HG03565 (cell line): ENCODE measurements around the gene FOXI2.
A peak's percentile ranks its signal among the peaks of the same experiment; 100 is the strongest.

Source experiments
- ATAC-seq: cut with Tn5 transposase; IDR thresholded peaks from one replicate; pipeline ENCODE4 v1.9.1; 2021; ENCODE audit warnings: mild to moderate bottlenecking, moderate library complexity; ENCODE audit not compliant: unreplicated experiment

FOXI2 gene

DNA sequence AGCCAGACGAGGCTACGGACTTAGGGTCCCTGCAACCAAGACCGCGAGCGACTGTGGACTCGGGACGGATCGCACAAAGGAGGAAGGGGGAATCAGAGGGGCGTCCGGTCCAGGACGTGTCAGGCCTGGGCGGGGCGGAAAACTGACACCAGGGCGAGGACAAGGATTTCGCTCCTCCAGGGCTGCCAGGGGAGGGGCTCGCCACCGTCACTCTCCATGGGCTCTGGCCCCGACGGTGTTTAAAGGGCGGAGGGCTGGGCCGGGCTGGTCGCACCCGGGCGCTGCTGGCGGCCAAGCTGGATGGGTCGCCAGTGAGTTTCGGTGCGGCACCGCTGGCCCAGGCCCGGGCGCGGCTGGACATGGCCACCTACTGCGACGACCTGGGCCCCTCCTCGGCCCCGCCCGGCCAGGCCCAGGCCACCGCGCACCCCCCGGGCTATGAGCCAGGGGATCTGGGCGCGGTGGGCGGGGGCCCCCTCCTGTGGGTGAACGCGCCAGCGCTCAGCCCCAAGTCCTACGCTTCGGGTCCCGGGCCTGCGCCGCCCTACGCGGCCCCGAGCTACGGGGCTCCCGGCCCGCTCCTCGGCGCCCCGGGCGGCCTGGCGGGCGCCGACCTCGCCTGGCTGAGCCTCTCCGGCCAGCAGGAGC is at the start of gene FOXI2:
TSS of gene FOXI2 (plus strand) at position 271 of the 648 bp plus-strand sequence. CDS start at position 360, 89 bp downstream.
- no peak for ATAC-seq

DNA sequence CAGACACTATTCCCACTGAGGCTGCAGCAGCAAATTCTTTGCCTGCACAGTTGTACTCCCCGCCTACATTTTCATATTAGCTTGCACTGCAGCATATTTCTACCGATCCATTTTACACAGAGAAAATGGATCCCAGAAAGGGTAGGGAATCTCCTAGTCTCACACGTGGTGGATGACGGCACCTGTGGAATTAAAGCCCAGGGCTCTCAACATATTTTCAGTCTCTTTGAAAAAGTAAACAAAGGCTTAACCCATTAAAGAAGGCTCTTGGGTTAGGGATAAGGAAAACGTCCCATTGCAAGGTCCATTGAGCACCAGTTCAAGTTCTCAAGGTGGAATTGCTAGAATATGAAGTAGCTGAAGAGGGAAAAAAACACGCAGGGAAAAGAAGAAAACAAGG is 49.4 kb upstream of the FOXI2 start:
- ATAC-seq = no peak

DNA sequence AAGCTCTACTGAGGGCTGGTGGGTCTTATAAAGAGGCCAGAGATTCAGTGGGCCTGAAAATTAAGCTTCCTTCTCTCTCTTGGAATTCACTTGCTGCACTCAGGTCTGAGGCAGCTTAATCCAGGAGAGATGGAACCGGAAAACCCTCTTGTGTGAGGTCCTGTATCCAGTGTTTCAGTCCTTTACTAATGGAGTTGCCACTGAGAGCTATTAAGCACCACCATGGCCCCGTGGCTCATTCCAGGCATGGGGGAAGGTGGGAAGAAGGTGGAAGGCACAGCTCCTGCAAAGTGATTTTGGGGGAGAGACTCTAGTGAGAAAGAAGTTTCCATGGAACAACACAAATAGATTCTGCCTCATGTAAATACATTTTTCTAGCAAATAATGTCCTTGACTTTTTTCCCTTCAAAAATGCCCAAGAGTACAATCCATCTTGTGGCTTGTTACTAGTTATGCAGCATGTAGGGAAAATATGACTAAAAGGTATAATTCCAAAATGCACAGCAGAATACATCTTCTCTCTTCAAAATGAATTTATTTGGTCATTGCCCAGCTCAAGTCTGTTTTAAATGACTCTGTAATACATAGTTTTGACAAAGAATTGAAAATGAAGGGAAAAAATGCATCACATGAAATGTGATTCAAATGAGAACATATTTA is 46.7 kb upstream of the FOXI2 start:
- ATAC-seq = no peak

- ATAC-seq = peak; percentile 51
Measured at GRCh38 chr10:127694580-127695193, 42.3 kb upstream of the FOXI2 start.

DNA sequence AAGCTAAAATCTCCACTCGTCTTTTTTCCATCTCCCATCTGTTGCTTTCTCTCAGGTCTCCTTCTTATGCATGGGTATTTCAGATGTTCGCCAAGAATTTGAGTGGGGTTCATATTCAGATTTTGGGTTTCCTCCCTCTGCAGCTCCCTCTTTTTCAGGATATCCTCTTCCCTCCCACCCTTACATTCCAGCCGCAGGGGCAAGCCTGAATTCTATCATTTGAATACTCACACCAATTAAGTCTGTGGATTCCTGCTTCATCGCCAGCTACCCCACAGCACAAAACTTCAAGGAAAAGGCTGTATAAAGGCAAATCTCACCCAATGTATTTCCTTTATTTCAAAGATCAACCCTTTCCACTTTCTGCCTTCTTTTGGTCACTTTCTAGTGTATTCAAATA is 41.6 kb upstream of the FOXI2 start:
- no peak for ATAC-seq

GRCh38 chr10:127698886-127699285 is 38.1 kb upstream of the FOXI2 start:
- ATAC-seq = no peak

- no peak for ATAC-seq
Measured at GRCh38 chr10:127699311-127699710, 37.7 kb upstream of the FOXI2 start.

DNA sequence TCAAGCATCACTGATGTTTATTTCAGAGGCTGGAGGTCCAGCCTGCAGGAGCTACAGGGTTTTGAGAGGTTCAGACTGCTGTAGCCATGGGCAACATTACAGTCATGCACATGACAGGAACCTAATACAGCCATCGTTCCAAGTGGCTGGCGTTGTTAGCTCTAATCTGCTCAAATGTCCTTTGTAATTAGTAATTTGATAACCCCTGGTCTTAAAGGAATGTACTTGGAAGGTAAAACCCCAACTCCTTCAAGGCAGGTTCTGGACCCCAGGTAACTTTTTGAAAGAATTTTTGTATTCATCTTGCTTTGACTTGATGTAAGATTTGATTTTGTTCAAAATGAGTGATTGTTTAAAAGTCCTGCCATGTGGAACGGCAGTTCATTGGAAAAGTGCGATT is 34.7 kb upstream of the FOXI2 start:
- ATAC-seq = no peak

DNA sequence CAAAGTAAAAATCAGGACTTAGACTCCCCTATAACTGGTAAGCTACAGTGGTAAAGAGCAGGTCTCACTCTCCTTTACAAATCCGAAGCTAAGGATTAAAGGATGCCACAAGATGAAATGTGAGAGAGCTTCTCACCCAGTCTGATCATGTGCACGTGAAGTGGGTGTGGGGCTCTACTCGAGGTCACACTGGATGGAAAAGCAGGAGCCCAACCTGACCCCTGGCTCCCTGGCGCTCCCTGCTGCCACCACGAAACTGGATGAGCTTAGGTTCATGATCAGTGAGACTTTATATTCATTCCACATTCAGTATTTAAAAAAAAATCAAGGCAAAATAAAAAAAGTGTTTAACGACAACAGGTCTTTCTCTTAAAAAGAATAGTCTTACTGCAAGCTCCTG is 21.7 kb upstream of the FOXI2 start:
- ATAC-seq = no peak

DNA sequence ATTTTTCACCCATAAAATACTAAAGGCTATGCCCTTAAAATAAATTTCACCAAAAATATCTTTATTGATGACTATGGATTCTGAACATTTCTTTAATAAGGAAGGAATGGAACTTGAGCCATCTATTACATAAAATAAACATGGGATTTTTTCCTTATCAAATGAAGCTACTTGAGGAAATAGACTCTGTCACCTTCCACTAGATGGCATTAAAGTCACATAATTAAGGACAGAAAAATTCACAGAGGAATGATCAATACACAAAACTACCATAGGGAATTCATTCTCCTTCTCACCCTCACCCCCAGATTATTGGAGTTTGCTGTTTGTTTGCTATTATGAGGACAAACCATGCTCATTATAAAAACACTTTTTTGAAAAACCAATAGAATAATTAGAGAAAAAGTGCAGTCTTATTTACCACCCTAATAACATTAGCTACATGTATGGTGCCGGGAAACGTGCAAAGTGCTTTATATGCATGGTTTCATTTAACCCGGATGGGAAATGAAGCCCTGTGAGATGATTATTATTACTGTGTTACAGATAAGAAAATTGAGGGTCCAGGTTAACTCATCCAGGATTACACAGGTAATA is 21.1 kb upstream of the FOXI2 start:
- ATAC-seq = no peak

DNA sequence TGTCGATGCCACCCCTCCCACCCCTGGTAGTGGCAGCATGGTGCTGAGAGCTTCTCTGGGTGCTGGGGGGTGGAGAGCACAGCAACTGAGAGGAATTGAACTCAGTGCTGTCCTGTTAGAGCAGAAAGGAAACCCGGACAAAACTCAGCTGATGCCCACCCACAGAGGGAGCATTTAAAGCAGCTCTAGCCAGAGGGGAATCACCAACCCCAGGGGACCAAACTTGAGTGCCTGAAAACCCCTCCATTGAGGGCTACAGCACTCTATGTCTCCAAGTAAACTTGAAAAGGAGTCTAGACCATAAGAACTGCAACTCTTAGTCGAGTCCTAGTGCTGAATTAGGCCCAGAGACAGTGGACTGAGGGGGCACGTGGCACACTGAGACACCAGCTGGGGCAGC is 16.8 kb upstream of the FOXI2 start:
- ATAC-seq = no peak

DNA sequence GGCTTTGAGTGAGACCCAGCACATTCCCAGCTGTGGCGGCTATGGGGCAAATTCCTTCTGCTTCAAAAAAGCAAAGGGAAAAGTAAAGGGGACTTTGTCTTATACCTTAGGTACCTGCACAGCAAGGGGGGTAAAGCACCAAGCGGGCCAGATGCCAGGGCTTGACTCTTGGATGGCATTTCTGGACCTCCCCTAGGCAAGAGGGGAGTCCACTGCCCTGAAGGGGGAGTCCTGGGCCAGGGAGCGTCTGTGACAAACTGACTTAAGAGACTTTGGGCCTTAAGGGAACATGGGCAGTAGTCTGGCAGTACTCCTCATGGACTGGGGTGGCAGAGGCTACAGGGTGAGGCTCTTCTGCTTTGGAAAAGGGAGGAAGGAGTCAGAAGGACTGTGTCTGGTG is 16.1 kb upstream of the FOXI2 start:
- no peak for ATAC-seq

DNA sequence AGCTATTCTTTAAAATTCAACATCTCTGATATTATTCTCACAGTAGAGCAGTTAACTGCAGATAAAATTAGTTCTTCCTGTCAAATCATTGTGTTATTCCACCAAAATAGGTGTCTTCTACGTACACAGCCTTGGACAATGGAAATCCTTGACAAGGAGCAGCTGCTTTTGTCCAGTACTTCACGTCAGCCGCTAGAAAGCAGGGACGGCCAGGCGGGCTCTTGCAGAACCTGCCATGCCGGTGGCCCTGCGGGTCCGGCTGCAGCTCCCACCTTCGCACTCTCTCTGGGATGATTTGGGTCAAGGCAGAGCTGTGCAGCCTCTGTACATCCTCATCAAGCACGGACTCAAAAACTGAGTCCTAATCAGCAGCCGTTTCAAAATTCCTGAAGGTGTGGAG is 2.2 kb upstream of the FOXI2 start:
- no peak for ATAC-seq

DNA sequence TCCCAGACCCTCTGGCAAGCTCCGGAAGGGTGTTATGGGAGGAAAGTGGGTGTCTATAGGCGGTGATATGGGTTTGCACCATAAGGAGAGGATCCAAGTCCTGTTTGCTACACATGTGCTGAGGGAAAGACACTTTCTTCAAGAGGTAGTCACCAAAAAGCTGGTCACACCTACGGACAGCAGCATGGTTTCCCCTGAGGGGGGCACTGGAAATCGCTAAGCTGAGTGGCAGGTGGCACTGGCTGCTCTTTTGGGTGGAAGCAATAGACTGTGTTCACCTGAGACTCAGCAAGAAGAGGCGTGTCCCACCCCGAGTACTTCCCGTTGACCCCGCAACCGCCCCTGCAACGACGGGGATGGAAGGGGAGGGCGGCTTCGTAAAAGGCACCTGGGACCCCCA is 1.8 kb upstream of the FOXI2 start:
- no peak for ATAC-seq

GRCh38 chr10:127735723-127736221 is 1.2 kb upstream of the FOXI2 start:
- ATAC-seq = no peak

DNA sequence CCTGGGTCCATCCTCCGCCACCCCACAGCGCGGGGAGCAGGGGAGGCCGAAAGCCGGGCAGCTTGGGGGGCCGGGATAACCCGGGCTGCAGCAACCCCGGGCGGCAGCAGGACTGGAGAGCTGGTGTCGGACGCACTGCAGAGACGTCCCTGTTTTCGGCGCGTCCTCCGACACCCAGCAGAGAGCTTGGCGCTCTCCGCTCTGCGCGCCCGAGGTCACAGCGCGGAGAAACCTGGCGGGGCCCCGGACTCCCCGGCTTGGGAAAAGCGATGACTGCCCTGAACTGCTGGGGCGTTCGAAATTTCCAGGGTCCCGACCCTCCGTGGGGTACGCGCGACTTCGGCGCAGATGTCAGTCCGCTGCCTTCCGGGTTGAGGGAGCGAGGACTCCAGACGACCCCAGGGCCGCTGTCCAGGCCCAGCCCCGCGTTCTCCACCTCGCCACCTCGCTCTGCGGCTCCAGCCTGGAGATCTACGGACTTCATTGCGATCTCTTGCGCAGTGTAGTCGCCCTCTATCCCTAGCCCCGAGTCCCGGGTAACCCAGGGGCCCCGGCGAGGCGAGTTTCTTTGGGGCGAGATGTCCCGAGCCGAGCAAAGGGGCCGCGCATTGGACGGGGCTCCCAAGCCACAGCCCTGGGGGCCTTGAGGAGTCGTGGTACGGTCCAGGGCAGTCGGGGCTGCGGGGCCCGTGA is 617 bp upstream of the FOXI2 start:
- no peak for ATAC-seq

DNA sequence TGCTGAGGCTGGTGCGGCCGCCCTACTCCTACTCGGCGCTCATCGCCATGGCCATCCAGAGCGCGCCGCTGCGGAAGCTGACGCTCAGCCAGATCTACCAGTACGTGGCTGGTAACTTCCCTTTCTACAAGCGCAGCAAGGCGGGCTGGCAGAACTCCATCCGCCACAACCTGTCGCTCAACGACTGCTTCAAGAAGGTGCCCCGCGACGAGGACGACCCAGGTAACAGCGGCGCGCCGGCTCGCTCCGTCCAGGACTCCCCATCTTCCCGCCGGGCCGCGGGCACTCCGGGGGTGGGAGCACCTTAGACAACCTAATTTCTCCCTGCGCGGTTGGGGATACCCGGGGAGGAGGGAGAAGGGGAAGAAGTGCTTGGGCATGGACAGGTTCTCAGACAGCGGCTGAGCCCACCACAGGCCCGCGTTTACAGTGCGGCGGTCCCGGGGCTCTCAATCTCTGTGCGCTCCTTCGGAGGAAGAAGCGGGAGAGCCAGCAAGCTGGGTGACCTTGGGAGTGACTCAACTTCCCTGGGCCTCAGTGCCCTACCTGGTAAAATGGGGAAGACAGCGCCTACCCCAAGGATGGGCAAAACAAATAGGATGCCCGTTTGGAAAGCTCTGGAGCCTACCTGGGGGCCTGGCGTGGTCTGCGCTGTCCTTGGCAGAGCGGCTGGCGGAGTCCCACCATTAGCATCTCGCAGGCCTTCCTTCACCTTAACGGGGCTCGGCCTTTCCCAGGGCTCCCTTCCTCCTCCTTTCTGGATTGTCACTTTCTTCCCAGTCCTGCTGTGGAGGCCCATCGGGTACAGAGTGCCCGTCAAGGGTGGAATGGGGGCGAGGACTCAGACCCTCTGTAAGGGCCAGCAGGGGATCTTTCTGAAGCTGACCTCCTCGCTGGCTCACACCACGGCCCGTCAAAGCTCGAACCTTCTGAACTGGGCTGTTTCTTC is 852 bp downstream of the FOXI2 start:
- ATAC-seq = no peak

- no peak for ATAC-seq
Measured at GRCh38 chr10:127738512-127739424, 1.8 kb downstream of the FOXI2 start.

DNA sequence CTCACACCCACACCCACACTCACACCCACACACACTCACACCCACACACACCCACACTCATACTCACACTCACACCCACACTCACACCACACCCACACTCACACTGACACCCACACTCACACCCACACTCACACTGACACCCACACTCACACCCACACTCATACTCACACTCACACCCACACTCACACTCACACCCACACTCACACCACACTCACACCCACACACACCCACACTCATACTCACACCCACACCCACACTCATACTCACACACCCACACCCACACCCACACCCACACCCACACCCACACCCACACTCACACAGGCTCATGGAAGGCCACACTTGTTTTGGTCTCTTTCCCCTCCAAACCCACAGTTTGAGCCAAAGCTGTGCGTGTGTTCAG is 2.9 kb downstream of the FOXI2 start:
- ATAC-seq = no peak
